Measurements from ENCODE around the gene PANK4. TPM values are rescaled to one million over a fixed set of nuclear protein-coding genes. Genes with fewer than 3 reads are reported as not detected.
"Not testable (repeated sequence)": the region's sequence is repeated elsewhere in the genome, so short reads cannot be mapped to it uniquely, and the experiment has no call there.

PANK4 gene
- total RNA-seq, 4 donors from 2014 or later: 29.3 to 39.9 (median 38.0) TPM

GRCh38 chr1:2552189-2552588, 25.8 kb upstream of the PANK4 start:
- TF ChIP-seq POLR2A (IDR thresholded peaks at IDR 0.05) (no peak), CTCF (IDR thresholded peaks at IDR 0.05) (no peak)
- intact Hi-C loops (cut with DNase I): no loop called here
- Histone ChIP-seq H3K4me3 (replicated peaks in 1 of 3) (no peak overlapping the region), H3K9me3 (no peaks in the 10 kb centered on the region), H3K4me1 (peaks cover 20 to 40% of the 10 kb centered on the region in 2 donors), H3K36me3 (no peaks in the 10 kb centered on the region), H3K27me3 (no peaks in the 10 kb centered on the region), H3K27ac (no peak overlapping the region)
- peak in 1 of 2 donors; percentile 33 for DNase-seq
- WGBS, 2 donors: 81 to 84% methylated on average over 22 to 26 of the region's 26 CpGs

- Histone ChIP-seq H3K4me1 (peaks cover 22 to 41% of the 10 kb centered on the region in 2 donors), H3K27ac (peak overlapping the region in 1 of 3 donors; percentile 38)
- H3K4me3 ChIP-seq (replicated peaks in 1 of 3); intact Hi-C loops (cut with DNase I); H3K36me3 ChIP-seq; H3K27me3 ChIP-seq; H3K9me3 ChIP-seq; DNase-seq: not testable (repeated sequence)
- 69 to 86% methylated on average over 8 of the region's 9 CpGs for WGBS, 2 donors
Measured at GRCh38 chr1:2551544-2551943, 25.1 kb upstream of the PANK4 start.

GRCh38 chr1:2550309-2550861, 24.0 kb upstream of the PANK4 start:
- peak overlapping the region in 2 of 3 donors; percentile 17 to 99 for H3K27ac ChIP-seq
- H3K36me3 ChIP-seq; H3K9me3 ChIP-seq; H3K4me3 ChIP-seq (replicated peaks in 1 of 3); DNase-seq; H3K27me3 ChIP-seq; intact Hi-C loops (cut with DNase I): not testable (repeated sequence)
- peaks cover 30 to 47% of the 10 kb centered on the region in 2 donors for H3K4me1 ChIP-seq
- WGBS, 2 donors: 68 to 80% methylated on average over 9 to 10 of the region's 12 CpGs

GRCh38 chr1:2549367-2550029, 23.1 kb upstream of the PANK4 start:
- Histone ChIP-seq H3K27ac (peak overlapping the region; percentile 91 to 99 (median 95)), H3K4me1 (peaks cover 27 to 46% of the 10 kb centered on the region in 2 donors), H3K4me3 (replicated peaks in 1 of 3) (peak overlapping the region in 1 of 3 donors; percentile 15)
- intact Hi-C loops (cut with DNase I): loop anchor here (5.0 to 10.0 kb wide), 2 partner anchors 38 to 345 kb away; partner anchors contain the start of gene PRXL2B
- not testable (repeated sequence) for H3K36me3 ChIP-seq, H3K27me3 ChIP-seq, H3K9me3 ChIP-seq, DNase-seq
- 81 to 92% methylated on average over 8 to 19 of the region's 28 CpGs for WGBS, 2 donors

- Histone ChIP-seq H3K27ac (peak overlapping the region; percentile 91 to 99 (median 95)), H3K9me3 (no peaks in the 10 kb centered on the region), H3K27me3 (no peaks in the 10 kb centered on the region), H3K4me3 (replicated peaks in 1 of 3) (peak overlapping the region in 1 of 3 donors; percentile 19), H3K4me1 (peaks cover 27 to 53% of the 10 kb centered on the region in 2 donors), H3K36me3 (no peaks in the 10 kb centered on the region)
- TF ChIP-seq CTCF (IDR thresholded peaks at IDR 0.05): peak; percentile 85 to 95 (median 92)
- TF ChIP-seq POLR2A (IDR thresholded peaks at IDR 0.05): peak in 1 of 2 donors; percentile 3
- intact Hi-C loops (cut with DNase I): loop anchor here (5.0 to 10.0 kb wide), 2 partner anchors 39 to 343 kb away; partner anchors contain the start of gene PRXL2B
- DNase-seq: peak; percentile 86 to 88
- WGBS, 2 donors: 15 to 16% methylated on average over 4 to 12 of the region's 17 CpGs
Measured at GRCh38 chr1:2548068-2548589, 21.7 kb upstream of the PANK4 start.

- 13 to 16% methylated on average over 6 to 14 of the region's 27 CpGs for WGBS, 2 donors
- peak overlapping the region in 1 of 3 donors; percentile 56 for H3K4me3 ChIP-seq (replicated peaks in 1 of 3)
- H3K36me3 ChIP-seq: no peaks in the 10 kb centered on the region
- DNase-seq: no peak
- intact Hi-C loops (cut with DNase I): loop anchor here (2.0 to 10.0 kb wide), 3 partner anchors 40 to 343 kb away; partner anchors contain the start of gene PRXL2B
- no peaks in the 10 kb centered on the region for H3K9me3 ChIP-seq
- peaks cover 27 to 53% of the 10 kb centered on the region in 2 donors for H3K4me1 ChIP-seq
- H3K27ac ChIP-seq: peak overlapping the region; percentile 91 to 99 (median 95)
- H3K27me3 ChIP-seq: no peaks in the 10 kb centered on the region
- no peak for TF ChIP-seq POLR2A (IDR thresholded peaks at IDR 0.05)
- TF ChIP-seq CTCF (IDR thresholded peaks at IDR 0.05): no peak
Measured at GRCh38 chr1:2547210-2548067, 21.0 kb upstream of the PANK4 start.

Measured in thyroid gland (tissue), 4 donors.